DMS79 treated with DMSO at 0.1 percent for 48 hours (cell line): ENCODE measurements around the gene HECTD4.
"Not testable (repeated sequence)": the region's sequence is repeated elsewhere in the genome, so short reads cannot be mapped to it uniquely, and the experiment has no call there.

Experiments used
- DNase-seq: peaks from one replicate; lab custom pipeline; 2025; lab: John Stamatoyannopoulos, UW

The HECTD4 gene

GRCh38 chr12:112116232-112117060 is 265.8 kb downstream of the HECTD4 start:
- no peak for DNase-seq

- DNase-seq: no peak
These were observed 266.8 kb downstream of the HECTD4 start for GRCh38 chr12:112115259-112116045.

GRCh38 chr12:112112409-112113133 is 269.7 kb downstream of the HECTD4 start:
- peak; percentile 10 for DNase-seq

GRCh38 chr12:112111931-112112330 is 270.3 kb downstream of the HECTD4 start:
- peak; percentile 7 for DNase-seq

GRCh38 chr12:112110787-112111662 is 271.2 kb downstream of the HECTD4 start:
- DNase-seq: not testable (repeated sequence)
